Activated T-cell treated with anti-CD3 and anti-CD28 coated beads for 1 hour (primary cell): ENCODE data around the gene VAPA.
A peak's percentile ranks its signal among the peaks of the same experiment; 100 is the strongest.

ENCODE experiments used
- DNase-seq: peaks from one replicate; pipeline ENCODE4 v3.0.0-alpha.2; 2020; ENCODE audit warnings: low read depth

Gene VAPA

GRCh38 chr18:9941103-9941502, 27.3 kb downstream of the VAPA start:
- no peak for DNase-seq

DNA sequence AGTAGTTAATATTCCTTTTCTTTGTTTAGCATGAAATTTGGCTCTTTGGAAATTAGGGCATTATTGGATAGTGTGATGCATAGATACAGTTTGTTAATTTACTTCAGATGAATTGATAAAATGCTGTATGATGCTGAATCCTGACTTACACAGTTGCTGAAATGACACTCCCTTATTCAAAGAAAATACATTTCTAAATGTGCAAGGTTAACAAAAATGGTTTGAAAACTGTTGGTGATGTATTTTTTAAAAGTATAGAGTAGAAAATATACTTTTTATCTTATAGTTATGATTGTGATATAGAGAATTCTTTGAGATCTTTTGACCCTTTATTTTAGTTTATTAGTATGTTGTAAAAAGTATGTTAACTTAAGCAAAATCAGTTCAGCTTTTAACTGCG, 27.8 kb downstream of the VAPA start:
- DNase-seq, result no peak

GRCh38 chr18:9943311-9943710, 29.5 kb downstream of the VAPA start:
- no peak for DNase-seq

GRCh38 chr18:9944805-9945204, 31.0 kb downstream of the VAPA start:
- no peak for DNase-seq

- no peak for DNase-seq
These were observed 33.0 kb downstream of the VAPA start for GRCh38 chr18:9946831-9947230.

DNA sequence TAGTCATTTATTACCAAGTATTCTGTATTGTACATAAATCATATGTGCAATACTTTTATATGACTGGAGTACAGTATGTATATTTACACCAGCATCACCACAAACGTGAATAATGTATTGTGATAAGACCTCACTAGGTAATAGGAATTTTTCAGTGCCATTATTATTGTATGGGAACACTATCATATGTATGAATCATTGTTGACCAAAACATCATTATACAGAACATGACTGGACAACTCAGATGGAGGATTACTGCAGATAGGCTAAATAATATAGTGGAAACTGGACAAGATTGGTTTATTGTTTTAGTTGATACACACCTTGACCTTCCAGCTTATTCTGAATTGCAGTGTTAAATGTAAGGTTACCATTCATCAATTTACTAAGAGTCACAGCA, 33.4 kb downstream of the VAPA start:
- no peak for DNase-seq

DNA sequence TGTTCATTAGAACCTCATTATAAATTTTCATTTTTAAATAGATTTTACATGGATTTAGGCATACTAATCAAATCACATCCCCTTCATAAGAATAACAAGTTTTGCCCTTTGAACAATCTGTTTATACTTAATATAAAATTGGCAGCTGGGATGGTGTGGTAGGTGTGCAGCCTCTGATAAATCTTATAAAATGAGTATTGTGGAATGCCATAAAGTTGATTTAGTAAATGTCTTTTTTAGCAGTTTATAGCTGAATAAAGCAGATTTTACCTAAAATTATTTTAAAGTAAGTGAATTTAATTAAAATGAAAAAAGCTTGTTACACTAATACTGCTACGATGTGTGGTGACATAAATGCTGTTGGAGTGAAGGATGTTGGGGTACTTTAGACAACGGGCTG, 35.5 kb downstream of the VAPA start:
- no peak for DNase-seq

GRCh38 chr18:9949861-9950260, 36.0 kb downstream of the VAPA start:
- no peak for DNase-seq

DNA sequence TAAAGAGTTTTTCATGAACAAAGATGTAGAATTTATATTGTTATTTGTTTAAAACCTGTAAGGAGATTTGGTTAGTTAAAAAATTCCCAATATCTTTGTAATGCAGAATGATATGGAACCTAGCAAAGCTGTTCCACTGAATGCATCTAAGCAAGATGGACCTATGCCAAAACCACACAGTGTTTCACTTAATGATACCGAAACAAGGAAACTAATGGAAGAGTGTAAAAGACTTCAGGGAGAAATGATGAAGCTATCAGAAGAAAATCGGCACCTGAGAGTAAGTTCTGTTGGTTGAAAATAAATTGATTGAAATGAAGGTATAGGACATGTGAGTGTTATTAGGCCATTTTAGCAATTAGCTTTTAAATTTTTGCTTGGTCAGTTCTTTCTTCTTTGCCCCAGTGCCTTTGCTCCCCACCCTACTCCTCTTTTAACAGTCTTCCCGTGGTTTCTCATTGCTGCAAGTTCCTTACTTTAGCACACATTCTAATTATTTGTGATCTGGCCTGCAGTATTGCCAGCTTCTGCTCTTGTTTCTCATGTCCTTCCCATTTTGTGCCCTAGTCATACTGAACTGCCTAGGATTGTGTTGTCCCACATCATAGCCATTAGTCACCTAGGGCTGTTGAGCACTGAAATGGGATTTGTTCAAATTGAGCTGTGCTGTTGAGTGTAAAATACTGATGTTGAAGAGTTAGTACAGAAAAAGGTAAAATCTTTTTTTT, 36.6 kb downstream of the VAPA start:
- DNase-seq, result no peak

GRCh38 chr18:9951022-9951859, 37.4 kb downstream of the VAPA start:
- no peak for DNase-seq

GRCh38 chr18:9952633-9953416, 39.0 kb downstream of the VAPA start:
- no peak for DNase-seq

- no peak for DNase-seq
These were observed 45.1 kb downstream of the VAPA start for GRCh38 chr18:9958861-9959399.

- DNase-seq, result no peak
These were observed 45.7 kb downstream of the VAPA start for GRCh38 chr18:9959564-9959963.

DNA sequence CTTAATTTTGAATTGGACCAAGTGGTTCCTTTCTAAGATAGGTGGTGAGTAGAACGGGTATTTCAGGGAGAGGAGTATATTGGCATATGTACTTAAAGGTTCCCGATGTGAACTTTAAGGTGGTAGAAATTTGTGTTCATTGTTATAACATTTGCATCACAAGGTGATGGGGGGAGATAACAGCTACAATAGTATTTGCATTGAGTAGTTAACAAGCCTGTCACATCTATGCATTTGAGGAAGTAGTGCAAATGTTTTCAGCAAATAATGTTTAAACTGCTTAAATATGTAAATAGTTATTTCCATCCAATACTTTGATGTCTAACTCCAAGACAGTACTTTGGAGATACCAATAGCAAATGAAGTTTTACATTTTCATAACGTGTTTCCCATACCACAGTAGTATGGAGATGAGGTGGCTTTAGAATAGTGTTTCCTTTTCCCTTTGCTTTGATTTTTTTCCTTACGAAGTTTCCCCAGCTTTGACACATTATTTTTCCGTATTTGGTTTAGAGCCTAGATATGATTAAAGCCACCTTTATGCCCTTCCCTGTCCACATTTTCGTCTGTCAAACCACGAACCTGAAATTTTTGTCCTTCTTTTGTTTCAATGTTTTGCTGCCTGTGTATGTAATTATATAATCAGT, 46.6 kb downstream of the VAPA start:
- no peak for DNase-seq

DNA sequence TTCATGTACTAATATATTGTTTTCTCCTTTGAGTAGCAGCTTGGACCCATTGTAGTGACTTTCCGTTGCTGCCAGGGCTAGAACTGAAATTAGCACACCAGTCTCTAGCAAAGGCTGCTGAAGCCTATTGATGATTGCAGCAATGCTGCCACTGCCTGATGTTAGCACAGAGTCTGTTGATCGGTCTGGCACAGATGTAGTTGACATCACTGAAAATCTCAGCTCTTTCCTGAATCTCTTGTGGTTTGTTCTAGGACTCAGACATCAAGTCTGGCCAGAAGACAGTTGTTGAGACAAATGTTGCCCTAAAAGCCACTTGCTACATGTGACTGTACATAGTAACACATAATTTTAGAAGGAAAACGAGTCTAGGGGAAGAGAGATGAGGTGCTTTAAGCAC, 47.2 kb downstream of the VAPA start:
- DNase-seq, result no peak

- no peak for DNase-seq
These were observed 52.2 kb downstream of the VAPA start for GRCh38 chr18:9965711-9966624.

DNA sequence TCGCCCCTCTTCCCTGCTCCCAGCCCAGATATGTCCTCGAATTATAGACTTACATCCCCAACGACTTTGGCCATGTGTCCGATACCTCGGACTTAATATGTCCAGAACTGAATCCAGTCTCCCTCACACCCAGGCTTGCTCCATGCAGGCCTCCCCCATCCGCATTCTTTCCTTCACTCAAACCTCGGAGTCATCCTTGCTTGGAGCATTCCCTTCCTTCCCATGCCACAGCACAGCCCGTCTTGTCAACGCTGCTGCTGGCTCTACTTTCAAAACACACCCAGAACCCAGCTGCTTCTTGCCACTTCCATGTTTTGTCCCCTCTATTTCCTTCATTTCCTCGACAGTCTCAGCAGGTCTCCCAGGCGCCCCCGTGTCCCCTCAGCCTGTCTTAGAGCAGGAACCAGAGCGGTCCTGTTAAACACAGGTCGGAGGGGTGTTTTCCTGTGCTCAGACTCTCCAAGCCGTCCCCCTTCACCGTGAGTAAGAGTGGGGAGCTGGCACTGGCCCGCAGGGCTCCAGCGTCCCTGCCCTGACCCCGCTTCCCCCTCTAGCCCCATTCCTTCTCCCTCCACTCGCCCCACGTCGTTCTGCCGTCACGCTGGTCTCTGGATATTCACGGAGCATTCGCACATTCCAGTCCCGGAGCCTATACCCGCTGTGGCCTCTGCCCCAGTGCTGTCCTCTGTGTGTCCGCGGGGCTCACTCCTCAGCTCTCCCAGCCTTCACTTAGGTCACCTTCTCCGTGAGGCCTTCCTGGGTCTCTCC, 54.4 kb downstream of the VAPA start:
- no peak for DNase-seq

- no peak for DNase-seq
These were observed 55.4 kb downstream of the VAPA start for GRCh38 chr18:9969247-9969646.

- peak; percentile 61 for DNase-seq
These were observed 57.6 kb downstream of the VAPA start for GRCh38 chr18:9971313-9971920.

DNA sequence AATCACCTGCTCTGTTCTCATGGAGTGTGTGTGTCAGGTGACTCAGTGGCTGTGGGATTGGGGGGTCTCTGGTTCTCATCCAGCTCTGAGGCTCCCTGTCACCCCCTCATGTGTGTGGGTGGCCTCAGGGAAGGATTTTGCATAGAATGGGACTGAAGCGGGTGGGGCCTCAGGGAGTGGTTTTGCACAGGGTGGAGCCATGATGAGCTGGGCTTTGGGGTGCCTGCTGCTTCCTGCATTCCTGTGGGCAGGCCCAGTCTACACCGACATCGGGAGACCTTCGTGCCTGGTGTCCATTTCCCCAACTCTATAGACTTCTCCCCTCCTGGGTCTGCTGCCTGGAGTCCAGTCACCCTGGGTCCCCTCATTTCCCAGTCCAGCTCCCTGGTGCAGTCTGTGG, 59.7 kb downstream of the VAPA start:
- DNase-seq, result no peak
